ENCODE measurements around the gene SLC46A1.

Gene SLC46A1

DNA sequence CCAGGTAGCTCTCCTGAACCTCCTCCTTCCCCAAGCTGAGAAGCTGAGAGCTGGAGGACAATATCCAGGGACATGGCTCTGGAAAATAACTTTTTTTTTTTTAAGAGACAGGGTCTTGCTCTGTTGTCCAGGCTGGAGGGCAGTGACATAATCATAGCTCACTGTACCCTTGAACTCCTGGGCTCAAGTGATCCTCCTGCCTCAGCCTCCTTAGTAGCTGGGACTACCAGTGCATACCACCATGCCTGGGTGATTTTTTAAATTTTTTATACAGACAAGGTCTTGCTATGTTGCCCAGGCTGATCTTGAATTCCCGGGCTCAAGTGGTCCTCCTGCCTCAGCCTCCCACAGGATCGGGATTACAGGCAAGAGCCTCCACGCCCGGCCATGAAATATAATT, 6.2 kb downstream of the SLC46A1 start:
- Histone ChIP-seq H3K9me3 (replicated peaks in 1 of 2; ENCODE audit: control insufficient read depth in 2 of 2, insufficient read depth in 1 of 2, low read depth in 1 of 2, low read length in 2 of 2) (no peaks in the 10 kb centered on the region), H3K36me3 (replicated peaks in 1 of 2; ENCODE audit: control insufficient read depth in 2 of 2, insufficient read depth in 2 of 2, low read length in 2 of 2) (peaks cover 7 to 48% of the 10 kb centered on the region in 2 donors), H3K4me3 (ENCODE audit: low read length in 2 of 2) (no peak overlapping the region), H2BK12ac (ENCODE audit: low read length) (no peak overlapping the region), H3K9ac (ENCODE audit: low read depth, low read length, poor library complexity) (no peak overlapping the region), H3K4me1 (ENCODE audit: control insufficient read depth in 2 of 2, insufficient read depth in 1 of 2, low read depth in 1 of 2, low read length in 2 of 2) (peaks cover 1 to 9% of the 10 kb centered on the region in 2 donors), H2AK5ac (ENCODE audit: low read depth, low read length) (no peak overlapping the region), H2BK15ac (ENCODE audit: low read length) (no peak overlapping the region), H4K91ac (ENCODE audit: low read depth, low read length, poor library complexity) (no peak overlapping the region), H3K4me2 (ENCODE audit: insufficient read depth, low read length, poor library complexity, severe bottlenecking) (no peak overlapping the region), H3K4ac (ENCODE audit: low read length) (no peak overlapping the region), H4K8ac (ENCODE audit: low read depth, low read length) (no peak overlapping the region), H3K18ac (ENCODE audit: low read length) (no peak overlapping the region), H3K79me1 (ENCODE audit: low read depth, low read length) (no peaks in the 10 kb centered on the region), H3K14ac (ENCODE audit: low read length) (no peak overlapping the region), H3K27me3 (ENCODE audit: control insufficient read depth in 3 of 3, insufficient read depth in 3 of 3, low read depth in 1 of 3, low read length in 3 of 3) (peaks cover 0 to 5% (median 0%) of the 10 kb centered on the region in 3 experiments), H2BK5ac (ENCODE audit: low read length) (no peak overlapping the region), H3K23ac (ENCODE audit: low read depth, low read length, poor library complexity) (no peak overlapping the region), H3K27ac (replicated peaks; ENCODE audit: low read length) (no peak overlapping the region), H2AFZ (ENCODE audit: low read length) (no peak overlapping the region), H2BK120ac (ENCODE audit: low read depth, low read length) (no peak overlapping the region)
- no CpG with 5 or more reads among the region's 4 CpGs for WGBS, 2 donors (ENCODE audit: extremely low coverage in 2 of 2, insufficient read length in 2 of 2, insufficient replicate concordance in 1 of 2)
- no peak for DNase-seq (ENCODE audit: low spot score)

DNA sequence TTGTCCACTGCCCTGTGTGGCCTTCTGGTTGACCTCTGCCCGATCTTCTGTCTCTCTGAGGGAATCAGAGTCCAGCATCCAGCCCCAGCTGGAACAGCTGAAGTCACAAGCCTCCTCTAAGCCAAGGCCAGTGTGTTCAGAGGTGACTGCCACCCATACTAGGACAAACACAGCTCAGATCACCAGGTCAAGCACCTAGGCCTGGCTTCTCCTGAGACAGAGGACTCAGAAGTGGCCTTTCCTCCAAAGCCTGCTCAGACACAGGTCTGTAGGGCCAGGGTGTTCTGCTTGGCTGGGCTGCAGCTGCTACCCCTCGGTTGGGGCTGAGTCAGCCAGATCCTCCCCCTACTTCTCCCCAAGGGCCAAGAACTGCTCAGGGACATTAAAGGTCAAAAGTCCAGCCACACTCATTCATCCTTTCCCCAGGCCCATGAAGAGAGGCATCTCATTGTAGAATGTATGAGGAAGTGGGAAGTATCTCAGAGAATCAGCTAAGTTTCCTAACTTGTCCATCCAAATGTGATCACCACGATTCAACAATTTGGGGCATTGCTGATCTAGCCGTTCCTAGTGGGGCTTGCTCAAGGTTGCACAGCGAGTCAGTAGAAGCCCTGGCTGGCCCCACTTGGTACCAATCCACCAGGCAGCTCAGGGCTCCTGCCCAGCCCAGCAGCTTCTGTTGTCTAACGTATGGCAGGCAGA, 7.6 kb downstream of the SLC46A1 start:
- H3K4me3 ChIP-seq (ENCODE audit: low read length in 2 of 2), result no peak overlapping the region
- WGBS, 2 donors (ENCODE audit: extremely low coverage in 2 of 2, insufficient read length in 2 of 2, insufficient replicate concordance in 1 of 2), result no CpG with 5 or more reads among the region's 6 CpGs
- H3K27ac ChIP-seq (replicated peaks; ENCODE audit: low read length), result no peak overlapping the region
- peak overlapping the region; percentile 9 for H3K9ac ChIP-seq (ENCODE audit: low read depth, low read length, poor library complexity)
- peaks cover 7 to 62% of the 10 kb centered on the region in 2 donors for H3K36me3 ChIP-seq (replicated peaks in 1 of 2; ENCODE audit: control insufficient read depth in 2 of 2, insufficient read depth in 2 of 2, low read length in 2 of 2)
- no peak overlapping the region for H2AK5ac ChIP-seq (ENCODE audit: low read depth, low read length)
- H3K9me3 ChIP-seq (replicated peaks in 1 of 2; ENCODE audit: control insufficient read depth in 2 of 2, insufficient read depth in 1 of 2, low read depth in 1 of 2, low read length in 2 of 2), result no peaks in the 10 kb centered on the region
- H3K4me1 ChIP-seq (ENCODE audit: control insufficient read depth in 2 of 2, insufficient read depth in 1 of 2, low read depth in 1 of 2, low read length in 2 of 2), result peaks cover 1 to 7% of the 10 kb centered on the region in 2 donors
- no peak for DNase-seq (ENCODE audit: low spot score)
- no peak overlapping the region for H3K4ac ChIP-seq (ENCODE audit: low read length)
- no peak overlapping the region for H2AFZ ChIP-seq (ENCODE audit: low read length)
- no peak overlapping the region for H3K23ac ChIP-seq (ENCODE audit: low read depth, low read length, poor library complexity)
- no peak overlapping the region for H2BK120ac ChIP-seq (ENCODE audit: low read depth, low read length)
- H2BK12ac ChIP-seq (ENCODE audit: low read length), result no peak overlapping the region
- no peak overlapping the region for H3K14ac ChIP-seq (ENCODE audit: low read length)
- no peaks in the 10 kb centered on the region for H3K27me3 ChIP-seq (ENCODE audit: control insufficient read depth in 3 of 3, insufficient read depth in 3 of 3, low read depth in 1 of 3, low read length in 3 of 3)
- H3K4me2 ChIP-seq (ENCODE audit: insufficient read depth, low read length, poor library complexity, severe bottlenecking), result no peak overlapping the region
- no peaks in the 10 kb centered on the region for H3K79me1 ChIP-seq (ENCODE audit: low read depth, low read length)
- H4K8ac ChIP-seq (ENCODE audit: low read depth, low read length), result no peak overlapping the region
- H2BK15ac ChIP-seq (ENCODE audit: low read length), result no peak overlapping the region
- H4K91ac ChIP-seq (ENCODE audit: low read depth, low read length, poor library complexity), result no peak overlapping the region
- H3K18ac ChIP-seq (ENCODE audit: low read length), result no peak overlapping the region
- no peak overlapping the region for H2BK5ac ChIP-seq (ENCODE audit: low read length)

DNA sequence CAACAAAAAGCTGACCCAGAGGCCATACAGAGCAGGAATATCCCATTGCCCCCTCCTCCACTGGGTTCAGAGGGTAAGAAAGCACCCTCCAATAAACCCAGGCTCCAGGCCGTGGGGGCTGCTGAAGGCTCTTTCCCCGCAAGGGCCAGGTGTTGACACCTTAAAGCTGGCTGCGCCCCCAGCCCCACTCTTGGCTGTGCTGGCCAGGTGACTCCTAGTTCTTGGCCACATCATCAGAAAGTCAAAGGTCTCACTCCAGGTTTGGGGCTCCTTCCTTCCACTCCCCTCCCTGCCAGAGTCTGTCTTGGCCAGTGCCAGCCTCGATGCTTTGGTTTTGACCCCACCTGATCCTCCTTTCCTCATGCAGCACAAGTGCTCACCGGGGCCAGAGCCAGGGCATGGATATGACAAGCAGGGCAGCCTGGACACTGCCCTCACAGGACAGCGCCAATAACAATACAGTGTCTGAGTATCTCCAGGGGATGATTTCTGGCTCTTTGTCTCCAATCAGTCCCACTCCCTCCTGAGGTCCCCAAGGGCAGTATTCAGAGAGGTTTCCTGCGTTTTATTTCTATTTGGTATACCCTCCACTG, 8.2 kb downstream of the SLC46A1 start:
- no peak overlapping the region for H2AK5ac ChIP-seq (ENCODE audit: low read depth, low read length)
- H3K27ac ChIP-seq (replicated peaks; ENCODE audit: low read length), result no peak overlapping the region
- no peak overlapping the region for H2BK120ac ChIP-seq (ENCODE audit: low read depth, low read length)
- H3K4me3 ChIP-seq (ENCODE audit: low read length in 2 of 2), result no peak overlapping the region
- H2BK5ac ChIP-seq (ENCODE audit: low read length), result no peak overlapping the region
- no CpG with 5 or more reads among the region's 7 CpGs for WGBS, 2 donors (ENCODE audit: extremely low coverage in 2 of 2, insufficient read length in 2 of 2, insufficient replicate concordance in 1 of 2)
- no peaks in the 10 kb centered on the region for H3K9me3 ChIP-seq (replicated peaks in 1 of 2; ENCODE audit: control insufficient read depth in 2 of 2, insufficient read depth in 1 of 2, low read depth in 1 of 2, low read length in 2 of 2)
- no peak overlapping the region for H3K4ac ChIP-seq (ENCODE audit: low read length)
- no peak for DNase-seq (ENCODE audit: low spot score)
- H4K91ac ChIP-seq (ENCODE audit: low read depth, low read length, poor library complexity), result no peak overlapping the region
- no peak overlapping the region for H3K9ac ChIP-seq (ENCODE audit: low read depth, low read length, poor library complexity)
- H3K23ac ChIP-seq (ENCODE audit: low read depth, low read length, poor library complexity), result peak overlapping the region; percentile 47
- H3K4me2 ChIP-seq (ENCODE audit: insufficient read depth, low read length, poor library complexity, severe bottlenecking), result no peak overlapping the region
- peaks cover 7 to 67% of the 10 kb centered on the region in 2 donors for H3K36me3 ChIP-seq (replicated peaks in 1 of 2; ENCODE audit: control insufficient read depth in 2 of 2, insufficient read depth in 2 of 2, low read length in 2 of 2)
- H3K27me3 ChIP-seq (ENCODE audit: control insufficient read depth in 3 of 3, insufficient read depth in 3 of 3, low read depth in 1 of 3, low read length in 3 of 3), result no peaks in the 10 kb centered on the region
- H2AFZ ChIP-seq (ENCODE audit: low read length), result no peak overlapping the region
- H3K79me1 ChIP-seq (ENCODE audit: low read depth, low read length), result no peaks in the 10 kb centered on the region
- H3K14ac ChIP-seq (ENCODE audit: low read length), result no peak overlapping the region
- H4K8ac ChIP-seq (ENCODE audit: low read depth, low read length), result no peak overlapping the region
- H3K4me1 ChIP-seq (ENCODE audit: control insufficient read depth in 2 of 2, insufficient read depth in 1 of 2, low read depth in 1 of 2, low read length in 2 of 2), result peaks cover 1 to 7% of the 10 kb centered on the region in 2 donors
- H2BK12ac ChIP-seq (ENCODE audit: low read length), result no peak overlapping the region
- H3K18ac ChIP-seq (ENCODE audit: low read length), result no peak overlapping the region
- H2BK15ac ChIP-seq (ENCODE audit: low read length), result no peak overlapping the region

DNA sequence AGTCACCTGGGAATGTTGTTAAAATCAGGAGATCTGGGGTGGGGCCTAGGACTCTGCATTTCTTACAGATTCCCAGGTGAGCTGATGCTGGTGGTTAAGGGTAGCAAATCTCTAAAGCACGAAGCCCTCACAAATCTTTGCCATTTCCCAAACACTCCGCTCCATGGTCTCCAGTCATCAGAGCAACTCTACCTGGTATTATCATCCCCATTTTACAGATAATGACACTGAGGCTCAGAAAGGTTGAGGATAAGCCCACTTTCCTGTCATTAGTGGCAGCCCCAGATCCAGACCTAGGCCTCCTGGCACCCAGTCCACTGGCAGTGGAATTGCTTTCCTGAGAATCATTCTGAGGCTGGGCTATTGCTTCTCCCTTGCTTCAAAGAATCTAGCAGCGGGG, 8.7 kb downstream of the SLC46A1 start:
- no peak overlapping the region for H3K14ac ChIP-seq (ENCODE audit: low read length)
- H2BK5ac ChIP-seq (ENCODE audit: low read length), result no peak overlapping the region
- no peaks in the 10 kb centered on the region for H3K27me3 ChIP-seq (ENCODE audit: control insufficient read depth in 3 of 3, insufficient read depth in 3 of 3, low read depth in 1 of 3, low read length in 3 of 3)
- H3K4me1 ChIP-seq (ENCODE audit: control insufficient read depth in 2 of 2, insufficient read depth in 1 of 2, low read depth in 1 of 2, low read length in 2 of 2), result peaks cover 1 to 7% of the 10 kb centered on the region in 2 donors
- H2BK12ac ChIP-seq (ENCODE audit: low read length), result no peak overlapping the region
- no peaks in the 10 kb centered on the region for H3K79me1 ChIP-seq (ENCODE audit: low read depth, low read length)
- H2BK15ac ChIP-seq (ENCODE audit: low read length), result no peak overlapping the region
- H2BK120ac ChIP-seq (ENCODE audit: low read depth, low read length), result no peak overlapping the region
- H2AFZ ChIP-seq (ENCODE audit: low read length), result no peak overlapping the region
- H3K23ac ChIP-seq (ENCODE audit: low read depth, low read length, poor library complexity), result no peak overlapping the region
- no peaks in the 10 kb centered on the region for H3K9me3 ChIP-seq (replicated peaks in 1 of 2; ENCODE audit: control insufficient read depth in 2 of 2, insufficient read depth in 1 of 2, low read depth in 1 of 2, low read length in 2 of 2)
- H3K4me2 ChIP-seq (ENCODE audit: insufficient read depth, low read length, poor library complexity, severe bottlenecking), result no peak overlapping the region
- H2AK5ac ChIP-seq (ENCODE audit: low read depth, low read length), result no peak overlapping the region
- no peak overlapping the region for H3K18ac ChIP-seq (ENCODE audit: low read length)
- H3K4me3 ChIP-seq (ENCODE audit: low read length in 2 of 2), result no peak overlapping the region
- H3K9ac ChIP-seq (ENCODE audit: low read depth, low read length, poor library complexity), result no peak overlapping the region
- whole genome bisulfite sequencing, 2 donors (ENCODE audit: extremely low coverage in 2 of 2, insufficient read length in 2 of 2, insufficient replicate concordance in 1 of 2), result no CpG with 5 or more reads among the region's 3 CpGs
- no peak overlapping the region for H3K4ac ChIP-seq (ENCODE audit: low read length)
- DNase-seq (ENCODE audit: low spot score), result no peak
- H4K91ac ChIP-seq (ENCODE audit: low read depth, low read length, poor library complexity), result no peak overlapping the region
- no peak overlapping the region for H4K8ac ChIP-seq (ENCODE audit: low read depth, low read length)
- peaks cover 7 to 72% of the 10 kb centered on the region in 2 donors for H3K36me3 ChIP-seq (replicated peaks in 1 of 2; ENCODE audit: control insufficient read depth in 2 of 2, insufficient read depth in 2 of 2, low read length in 2 of 2)
- H3K27ac ChIP-seq (replicated peaks; ENCODE audit: low read length), result no peak overlapping the region

All from neuronal stem cell (in vitro differentiated cells).